ENCODE results near the gene YOD1. TPM values are rescaled to one million over a fixed set of nuclear protein-coding genes. Genes with fewer than 3 reads are reported as not detected.

The YOD1 gene
- total and polyA plus RNA-seq, 2 of the 13 experiments (the other 11 are each of a cell fraction or from before 2014, with no cell fraction given) = 3.4 to 9.1 TPM

- peak; percentile 52; the same call in 1 of the 2 replicates for TF ChIP-seq GFI1 (CRISPR knock-in tag; IDR thresholded peaks at IDR 0.05; ENCODE audit: borderline replicate concordance)
- TF ChIP-seq ZNF598 (CRISPR knock-in tag; IDR thresholded peaks at IDR 0.05; ENCODE audit: borderline replicate concordance) = no peak
- TF ChIP-seq PRPF4 (IDR thresholded peaks at IDR 0.05; ENCODE audit: low read depth, low read length, poor library complexity, severe bottlenecking) = no peak
- TF ChIP-seq ZNF264 (CRISPR knock-in tag; IDR thresholded peaks at IDR 0.05) = peak; percentile 53; the same call in 1 of the 2 replicates
- TF ChIP-seq ZNF850 (CRISPR knock-in tag; conservative IDR thresholded peaks at IDR 0.05) = no peak
- peak; percentile 43 for TF ChIP-seq TEAD3 (CRISPR knock-in tag; optimal IDR thresholded peaks at IDR 0.05; ENCODE audit: borderline replicate concordance)
- no peak for TF ChIP-seq ZNF143 (CRISPR knock-in tag; IDR thresholded peaks at IDR 0.05)
- TF ChIP-seq SIN3A (IDR thresholded peaks at IDR 0.05; ENCODE audit: borderline replicate concordance, low read depth, low read length) = peak; percentile 58; the same call in 1 of the 2 replicates
- TF ChIP-seq ZBTB2 (CRISPR knock-in tag; IDR thresholded peaks at IDR 0.05; ENCODE audit: low read depth) = no peak
- no peak for TF ChIP-seq HBP1 (CRISPR knock-in tag; IDR thresholded peaks at IDR 0.05; ENCODE audit: low read depth)
- TF ChIP-seq MEF2D (CRISPR knock-in tag; IDR thresholded peaks at IDR 0.05) = peak; percentile 87
- TF ChIP-seq ZNF124 (CRISPR knock-in tag; IDR thresholded peaks at IDR 0.05) = peak; percentile 58; the same call in 1 of the 2 replicates
- TF ChIP-seq TSC22D2 (CRISPR knock-in tag; IDR thresholded peaks at IDR 0.05; ENCODE audit: borderline replicate concordance) = no peak
- peak; percentile 98 for TF ChIP-seq FOXA3 (CRISPR knock-in tag; IDR thresholded peaks at IDR 0.05)
- TF ChIP-seq MXI1 (IDR thresholded peaks at IDR 0.05; ENCODE audit: borderline replicate concordance, low read depth, low read length) = 0 out of 3 replicates have a peak, but pooled peaks have one; percentile 31
- no peak for TF ChIP-seq ZNF33A (CRISPR knock-in tag; IDR thresholded peaks at IDR 0.05; ENCODE audit: borderline replicate concordance)
- peak; percentile 82; the same call in 1 of the 2 replicates for TF ChIP-seq DPF2 (CRISPR knock-in tag; IDR thresholded peaks at IDR 0.05; ENCODE audit: borderline replicate concordance, low read depth)
- TF ChIP-seq IKZF5 (CRISPR knock-in tag; IDR thresholded peaks at IDR 0.05) = peak; percentile 90
- TF ChIP-seq ZNF512B (CRISPR knock-in tag; IDR thresholded peaks at IDR 0.05; ENCODE audit: borderline replicate concordance) = peak; percentile 43; the same call in 1 of the 2 replicates
- no peak for TF ChIP-seq KDM1A (CRISPR knock-in tag; IDR thresholded peaks at IDR 0.05)
- no peak for TF ChIP-seq TFDP1 (CRISPR knock-in tag; IDR thresholded peaks at IDR 0.05; ENCODE audit: borderline replicate concordance)
Measured at GRCh38 chr1:207088701-207089626, 38.0 kb upstream of the YOD1 start, which contains the start of gene C4BPB (continued).
